Breast epithelium (tissue), 4 donors: Measurements from ENCODE around the gene HIP1R. TPM values are rescaled to one million over a fixed set of nuclear protein-coding genes. Genes with fewer than 3 reads are reported as not detected.
A peak's percentile ranks its signal among the peaks of the same experiment; 100 is the strongest.

Experiments
- DNase-seq, 2 donors: peaks; one replicate each; pipeline ENCODE4 v3.0.0-alpha.2; 2019; ENCODE audit warnings: low spot score in 2 of 2
- H3K27ac ChIP-seq, 2 donors: fragments of 200-600 bp; sonication (generic) in 1 of 2; one replicate each; pipeline ENCODE4 v1.5.1; 2016 to 2019; ENCODE audit warnings: mild to moderate bottlenecking in 1 of 2
- H3K27me3 ChIP-seq, 2 donors: fragments of 200-600 bp; sonication (generic) in 1 of 2; one replicate each; pipeline versions ENCODE4 v1.5.1 to v1.6.0; 2017 to 2019; ENCODE audit warnings: control low read depth in 1 of 2, mild to moderate bottlenecking in 1 of 2
- H3K36me3 ChIP-seq: fragments of 200-600 bp; one replicate; pipeline ENCODE4 v1.5.1; 2019
- H3K4me1 ChIP-seq, 2 donors: fragments of 200-600 bp; sonication (generic); one replicate each; pipeline ENCODE4 v1.5.1; 2016 to 2019; ENCODE audit warnings: control low read depth in 1 of 2
- H3K4me3 ChIP-seq, 3 donors: fragments of 200-600 bp; sonication (generic); 1 replicate in 2 of 3; 2 replicates in 1 of 3; pipeline ENCODE4 v1.5.1; 2016 to 2019; ENCODE audit warnings: mild to moderate bottlenecking in 3 of 3, moderate library complexity in 2 of 3
- H3K9me3 ChIP-seq, 2 donors: fragments of 200-600 bp; sonication (generic) in 1 of 2; one replicate each; pipeline ENCODE4 v1.5.1; 2016 to 2019; ENCODE audit warnings: control low read depth in 1 of 2
- POLR2A ChIP-seq: fragments of 450-650 bp; IDR thresholded peaks from one replicate; pipeline ENCODE4 v1.6.1; 2016; ENCODE audit warnings: antibody characterized with exemption, mild to moderate bottlenecking, moderate library complexity
- POLR2AphosphoS5 ChIP-seq, 3 donors: sonication (generic); formaldehyde crosslinking; IDR thresholded peaks; one replicate each; pipeline ENCODE4 v1.6.1; 2017; ENCODE audit warnings: antibody characterized with exemption in 3 of 3
- intact Hi-C: fragments of 100-400 bp; cut with DNase I; formaldehyde crosslinking; loops from one replicate; pipeline ENCODE4 v1.15.1; 2023; ENCODE audit warnings: low total_unique reads
- total RNA-seq, 3 donors: library from RNA; depleted of rRNA; stranded (reverse); fragments of >200 nt; gene quantifications; one replicate each; pipeline ENCODE4 v1.1.0, GENCODE V29; 2016
- TF ChIP-seq, protein P1 (sequence below), 3 donors: fragments of 450-650 bp; IDR thresholded peaks; one replicate each; pipeline ENCODE4 v1.5.1; 2016 to 2017; ENCODE audit warnings: antibody characterized with exemption in 3 of 3, mild to moderate bottlenecking in 3 of 3, moderate library complexity in 3 of 3

The HIP1R gene
- total RNA-seq, 3 donors from 2014 or later, result 17.8 to 83.3 (median 49.5) TPM

- Histone ChIP-seq H3K36me3 (no peaks in the 10 kb centered on the region), H3K27ac (no peak overlapping the region), H3K27me3 (no peaks in the 10 kb centered on the region), H3K4me1 (no peaks in the 10 kb centered on the region), H3K9me3 (no peaks in the 10 kb centered on the region), H3K4me3 (no peak overlapping the region)
- intact Hi-C loops, result no loop called here
- DNase-seq, result no peak
- TF ChIP-seq POLR2A, result no peak
- TF ChIP-seq POLR2AphosphoS5 (IDR thresholded peaks at IDR 0.05), result no peak
- TF ChIP-seq, protein P1, sequence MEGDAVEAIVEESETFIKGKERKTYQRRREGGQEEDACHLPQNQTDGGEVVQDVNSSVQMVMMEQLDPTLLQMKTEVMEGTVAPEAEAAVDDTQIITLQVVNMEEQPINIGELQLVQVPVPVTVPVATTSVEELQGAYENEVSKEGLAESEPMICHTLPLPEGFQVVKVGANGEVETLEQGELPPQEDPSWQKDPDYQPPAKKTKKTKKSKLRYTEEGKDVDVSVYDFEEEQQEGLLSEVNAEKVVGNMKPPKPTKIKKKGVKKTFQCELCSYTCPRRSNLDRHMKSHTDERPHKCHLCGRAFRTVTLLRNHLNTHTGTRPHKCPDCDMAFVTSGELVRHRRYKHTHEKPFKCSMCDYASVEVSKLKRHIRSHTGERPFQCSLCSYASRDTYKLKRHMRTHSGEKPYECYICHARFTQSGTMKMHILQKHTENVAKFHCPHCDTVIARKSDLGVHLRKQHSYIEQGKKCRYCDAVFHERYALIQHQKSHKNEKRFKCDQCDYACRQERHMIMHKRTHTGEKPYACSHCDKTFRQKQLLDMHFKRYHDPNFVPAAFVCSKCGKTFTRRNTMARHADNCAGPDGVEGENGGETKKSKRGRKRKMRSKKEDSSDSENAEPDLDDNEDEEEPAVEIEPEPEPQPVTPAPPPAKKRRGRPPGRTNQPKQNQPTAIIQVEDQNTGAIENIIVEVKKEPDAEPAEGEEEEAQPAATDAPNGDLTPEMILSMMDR (IDR thresholded peaks at IDR 0.05), result no peak
These were observed 14.4 kb upstream of the HIP1R start for GRCh38 chr12:122820838-122821271.

- no peaks in the 10 kb centered on the region for H3K27me3 ChIP-seq
- H3K4me3 ChIP-seq, result no peak overlapping the region
- TF ChIP-seq POLR2AphosphoS5 (IDR thresholded peaks at IDR 0.05) (no peak), POLR2A (no peak)
- TF ChIP-seq, protein P1 (IDR thresholded peaks at IDR 0.05), result no peak
- no peaks in the 10 kb centered on the region for H3K9me3 ChIP-seq
- H3K4me1 ChIP-seq, result no peaks in the 10 kb centered on the region
- DNase-seq, result no peak
- no peak overlapping the region for H3K27ac ChIP-seq
- intact Hi-C loops, result no loop called here
- H3K36me3 ChIP-seq, result no peaks in the 10 kb centered on the region
These were observed 11.8 kb upstream of the HIP1R start for GRCh38 chr12:122823429-122823828.

DNA sequence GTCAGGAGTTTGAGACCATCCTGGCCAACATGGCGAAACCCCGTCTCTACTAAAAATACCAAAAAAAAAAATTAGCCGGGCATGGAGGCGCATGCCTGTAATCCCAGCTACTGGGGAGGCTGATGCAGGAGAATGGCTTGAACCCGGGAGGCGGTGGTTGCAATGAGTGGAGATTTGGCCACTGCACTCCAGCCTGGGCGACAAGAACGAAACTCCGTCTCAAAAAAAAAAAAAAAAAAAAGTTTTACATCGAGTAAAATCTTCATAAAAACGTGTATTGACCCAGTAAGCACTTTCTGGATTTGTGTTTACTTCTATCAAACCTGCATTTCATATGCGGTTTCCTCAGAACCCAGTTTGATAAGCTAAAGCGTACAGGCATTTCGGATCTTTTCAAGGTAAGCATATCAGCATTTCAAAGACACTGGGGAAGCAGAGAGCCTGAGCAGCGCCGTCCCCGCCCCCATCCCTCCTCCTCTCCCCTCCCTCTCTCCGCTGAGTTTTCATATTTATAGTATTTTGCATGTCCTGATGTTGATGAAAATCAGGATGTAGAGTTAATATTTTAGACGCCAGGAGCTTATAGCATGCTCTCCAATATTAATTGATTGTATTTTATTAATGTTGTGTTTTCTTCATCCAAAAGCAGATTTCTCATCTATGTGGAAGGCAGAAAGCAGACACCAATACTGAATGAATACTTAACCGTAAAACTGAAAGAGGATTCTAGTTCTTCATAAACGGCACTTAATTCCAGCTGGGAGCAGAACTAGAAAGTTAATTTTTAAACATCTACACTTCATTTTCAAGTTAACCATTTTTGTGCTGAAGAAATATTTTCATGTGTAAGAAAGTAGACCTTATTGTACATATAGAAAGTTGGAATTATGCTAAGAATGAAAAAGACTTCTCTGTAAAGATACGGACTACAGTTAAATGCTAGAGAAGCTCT is 9.2 kb upstream of the HIP1R start:
- H3K36me3 ChIP-seq, result no peaks in the 10 kb centered on the region
- peak overlapping the region; percentile 26 to 60 (median 40) for H3K4me3 ChIP-seq
- intact Hi-C loops, result no loop called here
- no peak for DNase-seq
- H3K27me3 ChIP-seq, result no peaks in the 10 kb centered on the region
- H3K4me1 ChIP-seq, result no peaks in the 10 kb centered on the region
- peak overlapping the region in 1 of 2 donors; percentile 82 for H3K27ac ChIP-seq
- H3K9me3 ChIP-seq, result no peaks in the 10 kb centered on the region
- TF ChIP-seq, protein P1 (IDR thresholded peaks at IDR 0.05), result no peak
- TF ChIP-seq POLR2AphosphoS5 (IDR thresholded peaks at IDR 0.05) (no peak), POLR2A (no peak)

DNA sequence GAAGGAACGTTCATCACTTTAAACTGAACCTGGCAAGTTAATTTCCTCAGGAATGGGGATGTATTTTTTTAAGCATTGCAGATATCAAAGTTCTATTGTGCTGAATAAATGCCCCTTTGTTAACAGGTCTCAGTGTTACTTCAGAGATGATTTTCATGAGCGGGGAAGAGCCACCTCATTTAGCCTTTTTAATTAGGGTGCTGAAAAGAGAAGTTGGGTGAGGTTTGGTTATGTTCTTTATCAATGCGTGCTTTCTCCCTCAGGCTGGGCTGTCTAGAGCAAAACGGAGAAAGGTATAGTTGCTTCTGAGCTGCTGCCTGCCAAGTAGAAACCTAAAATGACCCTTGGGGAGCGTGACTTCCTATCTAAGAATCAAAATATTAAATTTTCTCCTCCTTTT is 8.0 kb upstream of the HIP1R start:
- no peak overlapping the region for H3K4me3 ChIP-seq
- H3K27ac ChIP-seq, result peak overlapping the region; percentile 10 to 82
- no peaks in the 10 kb centered on the region for H3K9me3 ChIP-seq
- no peaks in the 10 kb centered on the region for H3K27me3 ChIP-seq
- intact Hi-C loops, result no loop called here
- H3K36me3 ChIP-seq, result no peaks in the 10 kb centered on the region
- no peaks in the 10 kb centered on the region for H3K4me1 ChIP-seq
- DNase-seq, result no peak
- TF ChIP-seq POLR2A (no peak), POLR2AphosphoS5 (IDR thresholded peaks at IDR 0.05) (no peak)
- TF ChIP-seq, protein P1 (IDR thresholded peaks at IDR 0.05), result no peak

- intact Hi-C loops, result no loop called here
- Histone ChIP-seq H3K36me3 (no peaks in the 10 kb centered on the region), H3K9me3 (no peaks in the 10 kb centered on the region), H3K4me1 (no peaks in the 10 kb centered on the region), H3K27me3 (no peaks in the 10 kb centered on the region), H3K4me3 (no peak overlapping the region), H3K27ac (no peak overlapping the region)
- no peak for DNase-seq
- TF ChIP-seq, protein P1 (IDR thresholded peaks at IDR 0.05), result no peak
- TF ChIP-seq POLR2AphosphoS5 (IDR thresholded peaks at IDR 0.05) (no peak), POLR2A (no peak)
These were observed 4.6 kb upstream of the HIP1R start for GRCh38 chr12:122830517-122831214.
